Measurements from ENCODE around the gene CDKL2.

CDKL2 gene

GRCh38 chr4:75633846-75634245 is 3.5 kb upstream of the CDKL2 start:
- TF ChIP-seq CTCF (IDR thresholded peaks at IDR 0.05; ENCODE audit: low read depth, low read length) = no peak
- no peak overlapping the region for H3K4me3 ChIP-seq (ENCODE audit: low read depth, low read length)
- DNase-seq (ENCODE audit: low read depth, low spot score) = peak; percentile 67
- in situ Hi-C loops (cut with HindIII; ENCODE audit: low sequenced_read_pairs) = no loop called here

GRCh38 chr4:75630937-75631329 is 605 bp upstream of the CDKL2 start:
- no peak for DNase-seq (ENCODE audit: low read depth, low spot score)
- in situ Hi-C loops (cut with HindIII; ENCODE audit: low sequenced_read_pairs) = no loop called here
- no peak for TF ChIP-seq CTCF (IDR thresholded peaks at IDR 0.05; ENCODE audit: low read depth, low read length)
- peak overlapping the region; percentile 67 for H3K4me3 ChIP-seq (ENCODE audit: low read depth, low read length)

GRCh38 chr4:75629239-75629638 is 1.1 kb downstream of the CDKL2 start:
- no peak overlapping the region for H3K4me3 ChIP-seq (ENCODE audit: low read depth, low read length)
- TF ChIP-seq CTCF (IDR thresholded peaks at IDR 0.05; ENCODE audit: low read depth, low read length) = no peak
- in situ Hi-C loops (cut with HindIII; ENCODE audit: low sequenced_read_pairs) = no loop called here
- no peak for DNase-seq (ENCODE audit: low read depth, low spot score)

GRCh38 chr4:75623026-75623425 is 7.3 kb downstream of the CDKL2 start:
- H3K4me3 ChIP-seq (ENCODE audit: low read depth, low read length) = no peak overlapping the region
- in situ Hi-C loops (cut with HindIII; ENCODE audit: low sequenced_read_pairs) = no loop called here
- no peak for DNase-seq (ENCODE audit: low read depth, low spot score)
- no peak for TF ChIP-seq CTCF (IDR thresholded peaks at IDR 0.05; ENCODE audit: low read depth, low read length)

- no peak overlapping the region for H3K4me3 ChIP-seq (ENCODE audit: low read depth, low read length)
- in situ Hi-C loops (cut with HindIII; ENCODE audit: low sequenced_read_pairs) = no loop called here
- DNase-seq (ENCODE audit: low read depth, low spot score) = no peak
- no peak for TF ChIP-seq CTCF (IDR thresholded peaks at IDR 0.05; ENCODE audit: low read depth, low read length)
These were observed 8.6 kb downstream of the CDKL2 start for GRCh38 chr4:75621715-75622114.

GRCh38 chr4:75612306-75612705 is 18.0 kb downstream of the CDKL2 start:
- no peak for TF ChIP-seq CTCF (IDR thresholded peaks at IDR 0.05; ENCODE audit: low read depth, low read length)

GRCh38 chr4:75605928-75606327 is 24.4 kb downstream of the CDKL2 start:
- DNase-seq (ENCODE audit: low read depth, low spot score) = no peak
- H3K4me3 ChIP-seq (ENCODE audit: low read depth, low read length) = no peak overlapping the region
- in situ Hi-C loops (cut with HindIII; ENCODE audit: low sequenced_read_pairs) = no loop called here
- no peak for TF ChIP-seq CTCF (IDR thresholded peaks at IDR 0.05; ENCODE audit: low read depth, low read length)

More at GRCh38 chr4:75612306-75612705, 18.0 kb downstream of the CDKL2 start:
- in situ Hi-C loops (cut with HindIII; ENCODE audit: low sequenced_read_pairs) = no loop called here
- no peak for DNase-seq (ENCODE audit: low read depth, low spot score)
- H3K4me3 ChIP-seq (ENCODE audit: low read depth, low read length) = no peak overlapping the region

All from astrocyte of the spinal cord (primary cell).